Inferior parietal cortex (tissue), 1 donor: Measurements from ENCODE around the gene MSI2.

Source experiments
- DNase-seq: peaks from one replicate; pipeline ENCODE4 v3.0.0-alpha.2; 2016; ENCODE audit errors: extremely low spot score

The MSI2 gene

DNA sequence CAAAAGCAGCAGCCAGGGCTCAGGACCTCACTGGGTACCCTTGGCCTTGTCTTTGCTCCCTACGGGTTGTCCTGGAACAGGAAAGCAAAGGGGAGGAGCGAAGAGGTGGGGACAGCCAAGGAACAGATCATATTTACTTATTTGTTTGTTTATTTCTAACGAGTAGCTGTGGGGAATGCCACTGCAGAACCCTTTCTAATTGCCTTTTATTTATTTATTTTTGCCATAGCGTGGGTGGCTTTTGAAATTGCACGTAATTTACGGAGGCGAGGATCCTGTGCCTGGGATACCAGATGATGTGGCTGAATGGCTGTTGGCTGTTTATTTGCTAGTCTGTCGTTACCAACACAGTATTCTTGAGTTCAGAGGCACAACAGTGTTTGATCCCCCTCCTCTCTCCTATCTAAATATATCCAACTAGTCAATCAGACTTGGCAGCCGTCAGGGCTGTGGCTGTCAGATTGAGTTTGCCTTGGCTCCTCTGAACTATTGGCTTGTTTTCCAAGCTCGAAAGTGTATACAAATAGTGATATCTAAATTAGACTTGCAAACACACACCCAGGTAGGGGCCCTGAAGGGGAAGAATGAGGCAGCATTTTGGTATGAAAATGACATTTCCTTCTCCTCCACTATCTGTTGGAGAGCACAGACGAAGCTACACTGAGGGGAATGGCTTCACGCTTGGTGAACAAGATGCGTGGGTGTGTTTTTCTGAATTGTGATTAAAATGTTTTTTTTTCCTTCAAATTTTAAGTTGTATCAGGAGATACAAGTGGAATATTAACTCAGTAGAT is 110.4 kb downstream of the MSI2 start:
- no peak for DNase-seq

DNA sequence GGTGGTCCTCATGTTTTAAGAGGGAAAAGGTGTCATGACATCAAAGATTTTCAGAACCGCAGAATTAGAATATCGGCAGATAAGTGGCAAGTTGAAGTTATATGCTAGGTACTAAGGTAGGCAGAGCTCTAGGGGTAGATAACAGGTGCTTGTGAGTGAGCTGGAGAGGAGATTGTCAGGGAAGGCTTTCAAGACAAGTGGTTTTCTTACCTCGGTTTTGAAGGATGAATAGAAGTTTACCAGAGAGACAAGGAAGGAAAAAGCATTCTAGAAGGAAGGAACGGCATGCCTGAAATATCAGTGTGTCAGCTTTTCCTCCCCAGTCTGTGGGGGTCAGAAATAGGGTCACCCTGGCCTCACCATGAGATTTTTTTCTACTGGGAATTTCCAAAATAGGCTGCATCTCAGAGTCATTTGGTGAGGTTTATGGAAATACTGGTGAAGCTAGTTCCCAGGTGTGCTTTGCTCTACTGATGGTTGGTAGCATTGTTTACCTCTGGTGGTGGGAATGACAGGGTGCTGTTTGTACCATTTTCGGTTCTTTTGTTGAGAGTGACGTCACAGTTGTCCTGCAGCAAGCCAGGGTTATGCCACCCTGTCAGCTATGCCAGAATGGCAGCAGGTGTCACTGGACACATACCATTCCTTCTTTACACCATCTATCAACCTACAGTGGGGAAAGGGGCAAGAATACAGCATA is 112.5 kb downstream of the MSI2 start:
- DNase-seq = no peak

DNA sequence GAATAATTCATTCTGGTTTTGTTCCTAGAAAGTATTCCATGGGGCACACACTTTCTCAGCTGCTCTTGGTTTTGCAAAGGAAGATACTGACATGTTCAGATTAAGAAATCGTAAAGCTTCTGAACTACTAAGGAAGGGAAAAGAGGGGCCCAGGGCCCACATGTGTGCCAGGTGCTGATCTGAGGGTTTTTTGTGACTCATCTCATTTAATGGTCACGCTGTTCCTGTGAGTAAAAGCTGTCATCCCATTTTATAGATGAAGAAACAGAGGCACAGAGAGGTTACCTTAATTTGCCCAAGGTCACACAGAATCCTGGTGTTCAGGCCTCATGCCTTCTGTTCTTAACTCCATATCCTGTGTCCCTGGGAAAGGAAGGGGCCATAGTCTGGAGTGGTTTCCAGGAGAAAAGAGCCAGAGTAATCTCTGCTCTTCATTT is 113.2 kb downstream of the MSI2 start:
- DNase-seq = no peak

DNA sequence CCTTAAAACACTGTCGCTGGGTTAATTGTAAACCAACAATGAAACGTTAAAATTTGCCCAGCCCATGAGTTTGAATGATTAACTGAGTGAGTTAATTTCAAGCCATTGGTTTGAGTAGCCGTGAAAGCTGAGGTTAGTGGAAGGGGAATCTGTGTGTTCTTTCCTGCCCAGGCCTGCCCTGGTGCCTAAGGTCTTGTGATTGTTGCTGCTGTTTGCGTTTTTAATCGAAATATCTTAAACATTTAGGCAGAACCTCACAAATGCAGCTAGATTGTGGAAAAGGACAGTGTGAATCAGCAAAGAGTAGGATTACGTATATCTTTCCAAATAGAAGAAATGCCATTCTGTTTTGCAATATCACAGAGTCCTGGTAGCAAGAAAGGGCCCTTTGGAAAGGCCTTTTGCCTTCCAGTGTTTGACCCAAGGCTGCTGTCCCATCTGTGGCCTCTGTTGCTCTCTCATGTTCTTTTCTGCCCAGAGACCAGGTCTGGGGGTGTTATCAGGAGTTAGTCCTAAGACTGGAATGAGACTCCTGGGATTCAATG is 113.8 kb downstream of the MSI2 start:
- no peak for DNase-seq

DNA sequence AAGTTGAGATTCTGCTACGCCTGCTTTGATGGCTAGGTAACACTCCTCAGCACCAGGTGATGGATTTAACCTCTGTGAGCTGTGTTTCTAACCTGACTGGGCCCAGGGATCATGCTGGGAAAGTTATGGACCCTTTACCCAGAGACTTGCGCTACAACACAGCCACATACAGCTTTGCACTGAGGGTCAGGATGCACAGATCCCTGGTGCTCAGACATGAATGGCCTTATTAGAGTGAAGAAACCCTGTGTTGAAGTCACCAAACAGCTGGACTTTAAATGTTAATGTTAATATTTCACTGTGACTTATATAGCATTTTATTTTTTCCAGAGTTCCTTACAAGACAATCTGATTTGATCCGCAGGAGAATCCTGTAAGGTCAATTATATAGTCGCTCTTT is 114.3 kb downstream of the MSI2 start:
- DNase-seq = no peak

DNA sequence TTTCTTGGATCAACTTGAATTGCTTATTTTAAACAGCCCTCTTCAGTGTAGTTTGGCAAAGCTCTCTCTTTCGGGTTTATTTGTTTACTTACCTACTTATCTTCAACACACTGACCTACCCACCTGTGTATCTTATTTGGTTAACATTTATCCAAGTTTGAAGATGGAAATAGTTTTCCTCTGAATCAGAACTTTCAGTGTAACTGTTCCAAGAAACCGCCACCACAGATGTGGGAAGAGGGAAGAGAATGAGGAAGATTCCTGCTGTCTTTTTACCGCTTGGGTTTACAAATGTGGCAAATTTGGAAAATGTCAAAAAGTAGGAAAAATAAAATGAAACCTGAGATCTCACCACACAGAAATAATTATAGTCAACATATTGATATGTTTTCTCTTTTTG is 115.8 kb downstream of the MSI2 start:
- DNase-seq = no peak

DNA sequence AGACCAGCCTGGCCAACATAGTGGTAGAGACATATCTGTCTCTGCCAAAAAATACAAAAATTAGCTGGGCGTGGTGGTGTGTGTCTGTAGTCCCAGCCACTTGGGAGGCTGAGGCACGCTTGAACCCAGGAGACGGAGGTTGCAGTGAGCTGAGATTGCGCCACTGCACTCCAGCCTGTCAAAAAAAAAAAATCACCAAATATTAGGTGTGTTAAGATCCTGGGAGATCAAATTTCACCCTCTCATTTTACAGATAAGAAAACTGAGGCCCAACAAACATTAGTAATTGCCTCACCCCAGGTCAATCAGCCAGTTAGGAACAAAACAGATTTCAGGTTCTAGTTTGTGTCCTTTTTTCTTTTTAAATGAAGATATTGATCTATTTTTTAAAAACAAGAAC is 116.7 kb downstream of the MSI2 start:
- no peak for DNase-seq

DNA sequence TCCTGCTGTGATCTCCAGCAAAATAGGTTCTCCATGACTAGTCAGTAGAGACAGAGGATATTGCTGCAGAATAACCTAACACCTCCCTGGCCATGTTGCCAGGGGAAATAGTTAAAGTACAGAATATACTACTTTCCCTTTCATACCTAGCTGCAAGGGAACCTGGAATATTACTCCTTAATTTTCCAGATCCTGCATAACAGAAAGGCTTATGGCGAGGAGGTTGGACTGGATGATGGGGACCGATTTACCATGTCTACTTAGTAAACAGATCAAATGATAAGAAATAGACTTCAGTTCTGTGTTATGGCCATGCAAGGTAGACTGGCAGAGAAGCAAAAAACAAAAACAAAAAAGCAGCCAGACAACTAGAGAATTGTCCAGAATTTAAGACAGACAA is 117.4 kb downstream of the MSI2 start:
- DNase-seq = no peak

DNA sequence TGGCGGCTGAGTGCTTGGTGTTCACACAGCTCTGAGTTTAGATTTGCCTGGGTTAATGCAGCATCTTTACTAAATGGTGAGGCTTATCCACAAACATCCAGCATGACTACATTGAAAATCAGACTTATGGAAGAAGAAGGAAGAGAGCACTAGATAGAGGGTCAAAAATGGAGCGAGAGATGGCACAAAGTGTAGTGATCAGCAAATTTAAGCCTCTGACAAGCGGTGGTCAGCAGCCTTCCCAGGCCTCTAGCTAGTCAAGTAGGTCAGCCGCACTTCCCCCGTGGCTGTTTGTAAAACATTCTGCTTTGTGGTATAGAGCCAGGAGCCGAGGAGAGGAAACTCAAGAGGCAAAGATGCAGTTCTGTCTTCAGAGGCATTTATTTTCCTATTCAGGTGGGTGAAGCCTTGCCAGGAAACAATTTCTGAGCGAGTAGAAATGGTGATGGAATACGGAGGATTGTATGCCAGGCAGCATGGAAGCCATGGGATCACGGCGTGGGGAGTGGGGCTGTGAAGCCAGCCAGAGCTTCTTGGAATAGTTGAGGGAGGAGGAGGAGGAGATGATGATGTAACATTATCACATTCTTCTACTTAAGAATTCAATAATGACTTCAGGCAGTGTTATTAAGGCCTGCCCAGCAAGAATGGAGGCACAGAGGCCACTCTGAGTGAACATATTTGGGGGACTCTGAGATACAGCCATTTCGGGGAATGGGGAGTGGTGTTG is 118.9 kb downstream of the MSI2 start:
- DNase-seq = no peak

DNA sequence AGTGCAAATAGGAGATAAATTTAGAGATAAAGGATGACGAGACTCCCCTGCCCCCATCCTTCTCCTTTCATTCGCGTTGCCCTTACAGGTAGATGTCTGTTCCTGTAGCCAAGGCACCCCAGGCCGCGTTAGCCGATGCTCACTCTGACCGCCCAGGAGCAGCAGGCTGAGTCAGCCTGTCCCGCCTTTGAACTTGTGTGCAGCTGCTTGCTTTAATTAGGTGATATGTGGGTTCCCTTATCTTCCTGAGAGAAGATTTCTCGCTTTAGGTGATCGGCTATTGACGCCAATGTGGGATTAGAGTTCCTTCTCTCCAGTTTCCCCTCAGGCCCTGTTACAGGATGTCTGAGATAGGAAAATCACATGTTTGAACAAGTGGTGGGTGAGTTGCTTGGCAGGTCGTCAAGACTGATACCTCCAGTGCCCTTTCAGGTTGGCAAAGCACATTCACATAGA is 119.5 kb downstream of the MSI2 start:
- DNase-seq = no peak

DNA sequence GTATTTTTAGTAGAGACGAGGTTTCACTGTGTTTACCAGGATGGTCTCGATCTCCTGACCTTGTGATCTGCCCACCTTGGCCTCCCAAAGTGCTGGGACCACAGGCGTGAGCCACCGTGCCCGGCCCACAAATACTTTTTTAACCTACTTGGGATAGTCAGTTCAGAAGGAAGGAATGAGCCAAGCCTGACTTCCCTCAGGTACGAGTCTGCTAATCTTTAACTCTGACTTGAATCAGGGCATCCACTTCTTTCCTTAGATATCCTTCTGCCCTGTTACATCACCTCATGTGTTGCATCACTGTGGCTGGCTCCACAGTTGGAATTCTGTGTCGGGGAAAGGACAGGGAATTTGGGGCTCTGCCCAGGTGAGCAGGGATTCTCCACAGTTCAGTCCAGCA is 120.8 kb downstream of the MSI2 start:
- no peak for DNase-seq

DNA sequence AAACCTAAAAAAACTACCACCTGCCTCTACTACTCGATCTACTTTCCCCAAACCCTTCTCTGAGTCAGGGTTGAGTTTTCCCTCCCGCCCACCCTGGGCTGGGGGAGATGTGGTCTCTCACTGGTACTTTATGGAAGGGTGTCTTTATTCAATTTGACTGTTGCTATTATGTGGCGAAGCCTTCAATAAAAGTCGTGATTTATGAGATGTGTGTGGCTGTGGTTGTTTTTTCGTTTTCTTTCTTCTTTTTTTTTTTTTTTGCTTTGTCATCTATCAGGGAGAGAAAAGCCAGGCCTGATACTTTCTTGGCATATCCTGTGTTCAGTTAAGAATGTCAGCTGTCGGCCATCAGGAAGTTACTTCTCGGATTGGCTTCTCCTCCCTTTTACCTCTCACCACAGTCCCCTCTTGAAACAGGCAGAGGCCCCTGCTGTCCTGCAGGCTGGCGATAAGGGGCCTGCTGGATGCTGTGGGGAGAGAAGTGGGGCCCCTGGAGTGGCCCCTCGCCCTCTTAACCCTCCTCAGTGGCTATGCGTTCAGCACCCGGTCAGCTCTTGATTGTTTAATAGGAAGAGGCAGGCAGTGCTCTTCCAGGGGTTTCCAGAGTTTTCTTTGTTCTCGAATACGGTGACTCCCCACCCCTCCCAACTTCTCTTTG is 123.0 kb downstream of the MSI2 start:
- DNase-seq = no peak

DNA sequence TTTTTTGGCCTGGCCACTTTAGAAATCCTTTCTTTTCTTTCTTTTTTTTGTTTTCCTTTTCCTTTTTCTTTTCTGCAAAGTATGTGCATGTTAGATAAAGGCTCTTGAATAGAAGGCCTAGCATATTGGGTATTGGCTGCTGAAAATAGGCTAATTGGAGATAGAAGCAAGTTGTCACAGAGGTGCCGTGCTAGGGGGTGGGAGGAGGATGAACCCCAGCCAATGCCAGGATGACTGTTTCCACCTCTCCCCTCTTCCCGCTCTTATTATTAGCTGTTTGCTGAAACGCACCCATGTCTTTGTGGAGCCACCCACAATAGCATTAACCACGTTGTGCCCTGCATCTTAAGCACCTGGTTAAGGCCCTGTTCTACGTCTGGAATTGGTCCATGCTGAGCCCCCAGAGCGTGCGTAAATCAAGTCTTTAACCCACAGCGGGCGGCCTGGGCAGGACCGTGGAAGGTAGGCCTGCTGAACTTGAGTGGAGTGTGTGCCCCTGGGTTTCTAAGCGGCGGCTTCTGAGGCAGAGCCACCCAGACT is 123.6 kb downstream of the MSI2 start:
- no peak for DNase-seq

DNA sequence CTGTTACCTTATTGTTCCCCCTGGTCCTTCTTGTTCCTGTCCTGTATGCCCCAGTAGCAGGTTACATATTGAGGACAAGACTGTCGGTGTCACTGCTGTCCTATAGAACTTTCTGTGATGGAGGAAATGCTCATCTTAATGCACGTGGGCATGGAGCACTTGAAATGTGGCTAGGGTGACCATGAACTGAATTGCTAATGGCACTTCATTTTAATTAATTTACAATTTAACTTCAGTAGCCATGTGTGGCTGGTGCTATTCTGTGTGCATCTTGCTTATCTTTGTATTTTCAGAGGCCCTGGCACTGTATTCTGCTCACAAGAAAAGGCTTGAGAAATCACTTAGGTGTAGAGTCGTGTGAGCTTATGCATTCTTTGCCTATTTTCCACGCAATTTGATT is 125.2 kb downstream of the MSI2 start:
- no peak for DNase-seq

DNA sequence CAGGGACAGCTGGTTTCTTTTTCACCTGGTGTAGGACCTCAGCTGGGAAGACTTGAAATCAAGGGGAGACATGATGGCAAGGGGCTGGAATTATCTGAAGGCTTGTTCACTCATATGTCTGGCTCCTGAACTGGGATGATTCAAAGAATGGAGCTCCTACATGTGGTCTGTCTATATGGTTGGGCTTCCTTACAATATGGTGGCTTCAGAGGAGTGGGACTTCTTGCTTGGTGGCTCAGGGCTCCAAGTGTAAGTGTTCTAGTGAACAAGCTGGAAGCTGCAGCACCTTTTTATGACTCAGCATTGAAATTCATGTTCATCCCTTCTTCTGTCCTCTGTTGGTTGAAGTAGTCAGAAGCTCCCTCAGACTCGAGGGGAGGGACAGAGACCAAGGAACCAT is 127.9 kb downstream of the MSI2 start:
- no peak for DNase-seq

DNA sequence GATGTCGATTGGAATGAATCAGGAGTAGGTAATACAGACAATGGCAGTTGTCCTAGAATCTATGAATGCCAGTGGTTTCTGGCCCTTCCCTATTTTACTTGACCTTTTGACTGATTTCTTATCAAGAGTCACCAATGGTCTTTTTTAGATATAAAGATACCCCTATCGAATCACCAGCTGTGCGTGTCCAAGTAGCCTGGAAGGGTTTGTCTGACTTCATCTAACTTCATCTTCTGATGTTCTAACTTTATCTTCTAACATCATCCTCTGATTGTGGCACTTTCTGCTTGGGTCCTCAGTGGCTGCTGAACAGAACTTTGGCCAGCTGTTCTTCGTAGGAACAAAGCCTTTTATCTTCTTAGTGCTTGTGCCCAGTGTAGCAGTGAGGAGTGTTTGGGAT is 129.7 kb downstream of the MSI2 start:
- no peak for DNase-seq

DNA sequence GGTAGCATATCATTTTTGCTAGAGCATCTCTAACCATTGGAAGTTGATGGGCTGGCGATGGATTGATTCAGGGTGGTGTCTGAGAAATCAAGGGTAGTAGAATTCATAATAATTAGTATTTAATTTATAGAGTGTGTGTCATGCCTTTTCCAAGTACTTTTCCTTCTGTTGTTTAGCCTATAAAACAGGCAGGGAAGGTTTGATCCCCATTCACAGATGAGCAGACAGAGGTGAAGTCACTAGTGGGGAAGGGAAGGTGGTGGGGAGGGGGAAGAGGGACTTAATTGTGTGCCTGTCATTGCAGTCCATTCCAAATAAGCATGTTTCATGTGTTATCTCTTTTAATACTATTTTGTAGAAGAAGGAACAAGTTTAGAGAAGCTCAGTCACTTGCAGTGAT is 131.3 kb downstream of the MSI2 start:
- no peak for DNase-seq

DNA sequence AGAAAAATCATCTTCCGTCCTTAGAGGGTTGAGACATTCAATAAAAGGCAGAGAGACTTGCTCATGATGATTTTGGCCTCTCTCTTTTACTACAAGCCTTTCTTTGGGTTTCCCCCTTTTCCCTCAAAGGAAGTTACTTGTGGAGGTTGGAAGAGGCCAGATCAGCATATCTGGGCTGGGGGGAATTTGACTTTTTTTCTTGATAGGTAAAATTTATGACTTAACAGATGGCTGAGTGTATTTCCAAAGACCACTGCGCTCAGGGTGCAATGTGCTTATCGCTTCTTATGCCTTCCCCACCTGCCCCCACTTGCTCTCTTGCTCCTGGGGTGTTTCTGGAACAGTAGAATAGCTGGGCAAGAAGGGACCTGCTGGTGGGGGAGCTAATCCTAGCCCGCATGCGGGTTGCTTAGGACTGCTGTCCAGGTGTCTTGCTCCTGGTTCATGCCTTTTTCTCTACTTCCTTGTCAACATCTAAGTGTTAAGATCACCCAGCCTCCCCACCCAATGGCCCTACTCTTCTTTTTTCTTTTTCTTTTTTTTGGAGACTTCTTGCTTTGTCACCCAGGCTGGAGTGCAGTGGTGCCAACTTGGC is 131.9 kb downstream of the MSI2 start:
- DNase-seq = no peak

DNA sequence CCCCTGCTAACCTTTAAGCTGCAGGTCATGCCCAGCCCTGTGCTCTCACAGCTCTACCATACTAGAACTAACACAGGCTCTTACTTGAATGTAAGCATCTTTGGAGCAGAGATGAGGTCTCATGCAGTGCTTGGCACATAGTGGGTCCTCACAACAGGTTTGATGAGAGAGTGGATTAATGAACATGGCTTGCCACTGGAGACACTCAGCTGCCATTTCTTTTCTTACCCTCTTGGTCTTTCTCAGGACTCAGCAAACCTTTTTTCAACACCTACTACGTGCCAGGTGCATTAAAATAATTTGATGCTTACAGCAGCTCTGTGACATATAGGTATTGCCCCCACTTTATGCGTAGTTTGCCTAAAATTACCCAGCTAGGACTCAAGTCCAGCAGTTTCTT is 133.2 kb downstream of the MSI2 start:
- no peak for DNase-seq

DNA sequence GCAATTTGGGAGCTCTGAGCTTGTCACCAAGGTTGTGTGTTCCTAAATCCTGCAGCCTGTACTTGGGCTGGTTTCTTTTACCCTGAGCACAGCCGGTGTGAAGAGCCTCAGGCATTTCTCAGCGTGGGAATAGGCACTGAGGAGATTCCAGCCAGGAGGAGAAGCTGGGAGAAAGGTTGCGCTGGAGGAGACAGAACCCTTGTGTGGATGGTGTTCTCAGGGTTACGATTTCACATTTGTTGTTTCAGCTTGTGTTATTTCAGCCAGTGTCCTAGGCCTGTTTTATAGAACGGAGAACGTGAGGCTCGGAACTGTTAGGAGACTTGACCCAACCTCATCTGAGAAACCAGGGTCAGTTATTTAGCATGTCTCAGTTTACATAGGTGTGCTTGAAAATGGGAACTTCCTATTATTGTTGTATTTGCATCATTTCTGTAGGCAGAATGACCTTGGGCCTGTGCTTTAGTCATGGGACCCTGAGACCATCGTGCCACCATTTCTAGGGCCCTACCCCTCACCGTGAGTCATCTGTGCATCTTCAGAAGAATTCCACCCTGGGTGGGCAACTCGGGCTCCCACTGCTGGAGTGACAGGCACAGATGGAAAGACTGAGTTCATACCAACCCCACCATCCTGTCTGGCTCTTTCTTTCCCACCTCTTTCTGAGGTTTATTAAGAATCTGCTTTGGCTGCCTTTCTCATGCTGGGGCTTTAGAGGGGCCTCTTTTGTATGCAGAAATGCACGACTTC is 134.9 kb downstream of the MSI2 start:
- no peak for DNase-seq
